Stimulated activated CD8-positive, alpha-beta memory T cell treated with anti-CD3 and anti-CD28 coated beads, Interleukin-15, amount 100 ng/mL, for 48 hours (primary cell): ENCODE measurements around the gene ASPHD1.
"Not testable (repeated sequence)": the region's sequence is repeated elsewhere in the genome, so short reads cannot be mapped to it uniquely, and the experiment has no call there.

Experiments used
- DNase-seq, 2 donors: peaks; one replicate each; pipeline ENCODE4 v3.0.0-alpha.2; 2020; ENCODE audit warnings: low read depth in 2 of 2

ASPHD1 gene, protein sequence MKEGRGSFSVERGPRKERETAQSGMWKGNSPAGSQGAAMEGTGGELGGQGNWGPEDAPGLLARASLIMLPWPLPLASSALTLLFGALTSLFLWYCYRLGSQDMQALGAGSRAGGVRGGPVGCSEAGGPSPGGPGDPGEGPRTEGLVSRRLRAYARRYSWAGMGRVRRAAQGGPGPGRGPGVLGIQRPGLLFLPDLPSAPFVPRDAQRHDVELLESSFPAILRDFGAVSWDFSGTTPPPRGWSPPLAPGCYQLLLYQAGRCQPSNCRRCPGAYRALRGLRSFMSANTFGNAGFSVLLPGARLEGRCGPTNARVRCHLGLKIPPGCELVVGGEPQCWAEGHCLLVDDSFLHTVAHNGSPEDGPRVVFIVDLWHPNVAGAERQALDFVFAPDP

GRCh38 chr16:29900102-29900887 lies at the start of gene ASPHD1:
ASPHD1 (plus strand) TSS chr16:29900488; CDS start chr16:29900972, 484 bp downstream.
- DNase-seq: peak; percentile 46 to 49

- no peak for DNase-seq
Observed at GRCh38 chr16:29850998-29851397, 49.3 kb upstream of the ASPHD1 start.

- no peak for DNase-seq
Observed at GRCh38 chr16:29852654-29853053, 47.6 kb upstream of the ASPHD1 start.

- DNase-seq: no peak
Observed at GRCh38 chr16:29854520-29855100, 45.7 kb upstream of the ASPHD1 start.

DNA sequence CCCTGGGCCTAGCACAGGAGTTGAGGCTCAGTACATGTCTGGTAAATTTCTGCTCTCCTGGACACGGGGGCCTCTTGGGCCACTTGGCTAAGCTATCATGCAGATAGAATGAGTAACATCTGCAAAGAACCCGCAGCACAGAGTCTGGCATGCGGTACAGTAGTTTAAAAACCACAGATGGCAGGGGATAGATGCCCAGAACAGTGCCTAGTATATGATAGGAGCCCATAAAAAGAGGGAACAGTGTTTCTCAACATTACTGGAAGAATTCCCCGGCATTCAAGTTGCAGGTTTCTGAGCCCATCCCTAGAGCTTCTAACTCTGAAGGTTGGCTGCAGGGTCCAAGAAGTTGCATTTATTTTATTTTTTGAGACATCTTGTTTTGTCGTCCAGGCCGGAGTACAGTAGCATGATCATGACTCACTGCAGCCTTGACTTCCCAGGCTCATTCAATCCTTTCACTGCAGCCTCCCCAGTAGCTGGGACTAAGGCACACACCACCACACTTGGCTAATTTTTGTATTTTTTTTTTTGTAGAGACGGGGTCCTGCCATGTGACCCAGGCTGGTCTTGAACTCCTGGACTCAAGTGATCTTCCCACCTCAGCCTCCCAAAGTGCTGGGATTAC lies 43.0 kb upstream of the ASPHD1 start:
- no peak for DNase-seq

GRCh38 chr16:29858149-29858849 lies 42.0 kb upstream of the ASPHD1 start:
- DNase-seq: no peak

DNA sequence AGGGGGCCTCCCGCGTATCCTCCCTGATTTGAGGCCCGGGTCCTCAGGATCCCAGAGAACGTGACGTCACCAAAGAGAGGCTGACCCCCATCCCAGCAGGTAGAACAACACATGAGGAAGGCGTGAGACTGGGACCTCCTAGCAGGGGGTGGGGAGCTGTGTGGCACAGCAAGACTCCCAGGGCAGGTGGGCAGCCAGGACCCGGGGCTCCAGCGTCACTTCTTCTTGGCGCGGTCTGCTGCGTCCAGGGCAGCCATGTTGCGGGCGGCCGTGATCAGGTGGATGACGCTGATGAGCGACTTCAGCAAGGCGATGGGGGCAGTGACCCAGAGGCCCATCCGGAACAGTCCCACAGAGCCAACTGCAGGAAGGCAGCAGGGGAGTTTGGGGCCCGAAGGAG lies 41.3 kb upstream of the ASPHD1 start:
- DNase-seq: no peak

DNA sequence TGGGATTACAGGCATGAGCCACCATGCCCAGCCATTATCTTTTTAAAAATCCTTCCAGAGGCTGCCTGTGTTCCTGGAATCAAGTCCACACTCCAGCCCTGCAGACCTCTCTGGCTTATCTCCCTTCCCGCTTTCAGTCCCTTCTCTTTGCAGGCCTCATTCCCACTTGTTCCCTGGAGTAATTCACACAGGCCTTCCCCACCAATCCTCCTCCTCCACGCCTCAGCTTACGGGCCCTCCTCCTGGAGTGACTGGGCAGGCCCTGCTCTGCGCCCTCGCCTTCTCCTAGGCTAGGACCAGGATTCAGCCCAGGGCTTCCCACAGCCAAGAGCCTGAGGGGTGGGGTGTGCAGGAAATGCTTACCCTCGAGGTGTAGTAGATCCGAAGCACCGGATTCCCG lies 40.1 kb upstream of the ASPHD1 start:
- DNase-seq: no peak

- DNase-seq: peak in 1 of 2 donors; percentile 4
Observed at GRCh38 chr16:29862383-29862883, 37.9 kb upstream of the ASPHD1 start.

DNA sequence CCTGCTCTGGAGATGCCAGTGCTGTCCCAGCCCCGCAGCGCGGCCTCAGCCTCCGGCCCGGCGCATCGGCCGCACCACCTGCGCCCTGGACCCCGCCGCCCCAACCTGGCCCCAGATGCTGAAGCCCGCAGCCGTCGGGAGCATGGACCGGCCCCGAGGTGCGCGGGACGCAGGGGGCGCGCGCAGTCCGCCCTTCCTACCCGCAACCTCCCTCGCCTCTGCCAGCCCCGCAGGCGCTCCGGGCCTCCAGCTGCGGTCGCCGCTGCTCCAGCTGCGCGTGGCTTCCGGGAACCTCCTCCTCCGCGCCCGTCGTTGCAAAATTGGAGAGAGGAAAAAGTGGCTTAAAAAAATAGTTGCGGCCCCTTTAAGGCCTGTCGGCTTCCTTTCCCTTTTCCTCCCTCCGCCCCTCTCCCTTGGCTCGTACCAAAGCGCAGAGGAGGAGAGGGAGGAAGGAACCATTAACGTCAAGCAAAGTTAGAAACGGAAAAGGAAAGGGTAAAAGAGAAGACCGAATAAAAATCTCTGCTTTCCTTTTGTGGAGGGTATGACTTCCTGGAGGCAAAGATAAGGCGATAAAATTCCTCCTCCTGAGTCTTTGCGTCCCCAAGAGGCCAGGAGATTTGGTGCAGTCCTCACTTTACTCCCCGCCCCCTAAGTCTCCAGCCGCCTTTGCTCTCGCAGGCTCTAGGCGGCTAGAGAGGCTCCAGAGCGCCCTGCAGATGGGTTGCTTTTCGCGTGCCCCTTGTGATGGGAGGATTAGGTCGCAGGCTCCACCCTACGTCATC lies 37.2 kb upstream of the ASPHD1 start, which contains the start of gene CDIPT:
TSS of gene CDIPT (minus strand) at position 343 of the 785 bp plus-strand sequence. CDS start 369 bp downstream, outside the sequence.
- peak; percentile 88 to 89 for DNase-seq

DNA sequence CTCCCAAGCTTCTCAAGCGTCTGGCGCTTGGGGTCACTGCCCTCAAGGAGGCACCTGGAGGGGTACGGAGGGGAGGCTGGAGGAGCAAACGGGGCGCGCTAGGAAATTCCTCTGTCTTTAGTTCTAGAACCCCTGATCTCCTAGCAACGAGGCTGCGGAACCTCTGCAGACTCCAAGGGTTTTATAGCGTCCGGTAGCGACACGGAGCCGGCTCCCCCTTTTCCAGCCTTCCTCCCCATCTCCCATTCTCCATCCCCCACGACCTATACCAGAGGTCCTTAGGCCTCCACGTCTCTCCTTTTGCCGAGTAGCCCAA lies 36.7 kb upstream of the ASPHD1 start:
- DNase-seq: no peak

DNA sequence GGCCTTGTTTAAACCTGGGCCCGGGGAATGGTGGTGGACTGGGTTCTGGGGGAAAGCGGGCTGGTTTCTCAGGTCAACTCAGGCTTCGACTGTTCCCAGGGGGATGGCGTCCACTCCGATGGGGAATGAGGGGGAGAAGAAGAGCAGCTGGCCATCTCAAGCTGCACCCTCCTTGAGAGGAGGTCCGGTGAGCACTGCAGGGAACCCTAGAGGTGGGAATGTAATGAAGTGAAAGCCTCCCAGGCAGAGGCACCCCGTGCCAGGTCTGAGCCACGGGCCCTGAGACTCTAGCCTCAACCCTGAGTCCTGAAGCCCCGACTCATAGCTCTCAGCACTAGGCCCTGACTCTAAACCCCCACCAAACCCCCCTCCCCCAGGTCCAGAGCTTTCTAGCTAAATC lies 36.1 kb upstream of the ASPHD1 start:
- no peak for DNase-seq

GRCh38 chr16:29868396-29869009 lies 31.8 kb upstream of the ASPHD1 start:
- DNase-seq: no peak

- DNase-seq: not testable (repeated sequence)
Observed at GRCh38 chr16:29869067-29869466, 31.2 kb upstream of the ASPHD1 start.

GRCh38 chr16:29871822-29872546 lies 28.3 kb upstream of the ASPHD1 start:
- no peak for DNase-seq

- no peak for DNase-seq
Observed at GRCh38 chr16:29873319-29873718, 27.0 kb upstream of the ASPHD1 start.

DNA sequence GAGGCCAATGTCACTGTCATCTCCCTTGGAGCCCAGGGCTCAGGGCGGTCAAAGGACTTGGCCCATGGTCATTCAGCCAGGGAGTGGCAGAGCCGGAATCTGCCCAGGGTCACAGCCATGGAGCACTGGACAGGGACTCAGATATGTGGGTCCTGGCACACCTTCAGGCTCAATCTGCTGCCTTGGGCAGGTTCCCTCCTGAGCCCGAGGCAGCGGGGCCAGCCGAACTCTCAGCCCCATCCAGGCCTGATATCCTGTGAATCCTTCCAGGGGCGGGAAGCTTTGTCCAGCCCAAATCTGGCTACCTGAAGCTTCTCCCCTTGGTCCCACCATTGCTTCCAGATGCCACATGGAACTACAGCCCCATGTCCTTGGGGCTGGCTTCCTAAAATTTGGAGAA lies 25.1 kb upstream of the ASPHD1 start:
- DNase-seq: no peak

GRCh38 chr16:29876217-29876593 lies 24.1 kb upstream of the ASPHD1 start:
- no peak for DNase-seq

GRCh38 chr16:29876594-29877249 lies 23.6 kb upstream of the ASPHD1 start:
- DNase-seq: no peak
